NCI-H1436 (cell line): ENCODE measurements around the gene CTNNBL1.
"Not testable (repeated sequence)": the region's sequence is repeated elsewhere in the genome, so short reads cannot be mapped to it uniquely, and the experiment has no call there.

Experiments used
- DNase-seq: peaks from one replicate; lab custom pipeline; 2025; lab: John Stamatoyannopoulos, UW

CTNNBL1 gene

DNA sequence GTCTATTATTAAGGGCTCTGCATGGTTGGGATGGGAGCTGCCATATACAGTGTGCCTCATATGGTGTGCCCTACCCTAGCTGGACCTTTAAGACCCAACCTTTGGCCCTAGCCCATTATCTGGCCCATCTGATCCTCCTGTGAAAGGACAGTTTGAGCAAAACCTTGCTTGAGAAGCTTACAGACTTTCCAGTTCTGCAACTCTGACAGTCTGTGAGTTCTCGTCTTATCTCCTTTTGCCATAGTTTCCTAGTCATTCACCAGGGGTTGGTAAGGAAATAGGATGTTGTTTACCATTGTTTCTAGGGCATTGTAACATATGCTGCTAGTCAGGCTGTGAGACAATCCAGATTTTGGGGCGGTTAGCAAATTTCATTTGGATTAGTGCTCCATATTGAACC, 17.2 kb downstream of the CTNNBL1 start:
- no peak for DNase-seq

DNA sequence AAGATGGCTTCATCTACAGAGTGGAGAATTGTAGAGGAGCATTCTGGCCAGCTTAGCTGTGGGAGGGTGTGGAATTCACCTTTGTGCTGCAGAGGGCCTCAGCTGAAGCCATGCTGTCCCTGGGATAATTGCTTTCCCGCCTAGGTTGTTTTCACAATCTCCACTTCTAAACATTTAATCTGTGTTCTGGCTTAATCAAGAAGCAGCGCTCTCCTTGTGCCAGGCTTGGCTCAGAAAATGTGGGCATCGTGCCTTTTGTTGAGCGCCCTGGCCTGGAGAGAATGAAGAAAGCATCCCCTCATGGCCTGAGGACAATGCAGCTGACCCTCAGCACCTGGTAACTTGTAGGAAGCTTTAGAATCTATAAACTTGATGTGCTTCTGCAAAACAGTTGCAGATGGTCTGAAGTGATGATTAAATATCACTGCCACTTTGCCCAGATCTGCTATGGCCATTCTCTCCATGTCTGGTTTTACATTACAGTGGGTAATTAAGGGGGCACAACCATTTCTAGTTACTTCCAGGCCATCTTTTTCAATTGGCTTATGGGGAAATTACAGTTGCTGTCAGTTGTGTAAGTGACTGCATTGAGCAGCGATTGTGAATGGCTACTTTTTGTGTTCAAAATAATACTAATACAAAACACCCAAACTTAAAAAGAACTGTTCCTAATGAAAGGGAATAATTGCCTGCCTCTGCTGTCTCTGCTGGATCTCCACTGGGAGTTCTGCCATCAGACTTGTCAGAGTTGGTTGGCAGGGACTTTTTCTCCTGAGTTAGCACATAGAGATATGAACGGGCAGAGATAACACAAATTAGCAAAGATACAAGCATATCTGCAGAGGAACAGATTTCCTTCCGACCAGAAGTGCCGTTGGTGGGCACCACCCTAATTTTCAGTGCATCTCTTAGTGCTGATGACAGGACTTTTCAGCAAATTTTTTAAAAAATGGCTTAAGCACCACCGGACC, 18.4 kb downstream of the CTNNBL1 start:
- DNase-seq: no peak

DNA sequence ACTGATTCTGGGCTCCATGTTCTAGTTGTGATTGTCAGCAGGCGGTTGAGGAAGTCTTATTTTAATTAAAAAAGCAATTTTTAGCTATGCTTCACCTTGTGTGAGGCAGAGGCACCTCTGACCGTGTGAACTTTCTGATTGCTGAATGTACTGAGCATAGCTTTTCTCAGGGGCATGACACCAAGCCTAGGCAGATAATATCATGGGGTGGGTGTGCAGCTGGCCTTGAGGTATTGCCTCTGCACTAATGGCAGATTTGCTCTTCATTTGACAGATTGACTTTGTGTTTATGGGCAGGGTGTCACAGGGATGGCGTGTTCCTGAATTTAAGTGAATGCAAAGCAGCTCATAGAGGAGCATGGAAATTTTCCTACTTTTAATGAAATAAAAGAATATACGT, 19.6 kb downstream of the CTNNBL1 start:
- DNase-seq: no peak

DNA sequence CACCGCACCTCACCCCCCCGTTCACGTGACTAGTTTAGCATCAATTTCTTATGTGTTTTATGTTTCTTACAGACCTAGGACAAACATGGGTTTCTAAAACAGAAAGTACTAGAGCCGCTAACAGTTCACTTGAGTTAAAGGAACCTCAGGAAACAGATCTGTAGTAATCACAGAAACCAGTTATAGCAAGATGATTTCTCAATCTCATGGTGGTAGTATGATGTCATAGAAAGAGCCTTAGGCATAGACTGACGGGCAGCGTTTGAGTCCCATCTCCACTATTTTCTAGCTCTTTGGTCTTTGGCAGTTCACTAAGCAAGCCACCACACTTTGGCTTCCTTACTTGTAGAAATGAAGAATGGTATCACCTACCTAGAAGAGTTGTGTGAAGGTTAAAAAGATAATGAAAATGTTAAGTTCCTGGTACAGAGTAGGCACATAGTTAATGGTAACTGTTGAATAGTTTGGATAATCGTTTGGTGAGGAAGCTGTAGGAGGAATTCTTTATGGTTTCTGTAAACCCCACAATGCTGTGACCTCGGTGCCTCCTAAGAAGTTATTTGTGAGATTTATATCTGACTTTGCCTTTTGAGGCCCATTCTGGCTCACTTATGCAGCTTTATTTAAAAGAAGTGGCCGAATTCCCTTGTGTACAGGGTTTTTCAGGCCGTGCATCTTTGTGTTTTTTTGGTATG, 21.3 kb downstream of the CTNNBL1 start:
- DNase-seq: no peak

DNA sequence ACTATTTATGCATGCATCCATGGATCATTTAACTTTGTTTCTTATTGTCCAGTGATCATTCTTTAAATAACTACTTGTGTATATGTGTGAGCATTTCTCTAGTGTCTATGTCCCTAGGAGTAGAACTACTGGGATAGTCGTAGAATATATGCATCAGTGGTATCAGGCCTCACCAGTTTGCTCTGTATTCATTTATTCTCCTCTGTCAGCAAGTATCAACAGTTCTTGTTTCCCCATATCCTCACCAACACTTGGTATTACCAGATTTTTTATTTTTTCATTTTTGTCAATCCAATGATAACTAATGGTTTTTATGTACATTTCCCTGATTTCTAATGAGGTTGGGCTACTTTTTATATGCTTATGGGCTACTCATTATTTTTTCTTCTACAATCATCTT, 27.9 kb downstream of the CTNNBL1 start:
- DNase-seq: no peak

DNA sequence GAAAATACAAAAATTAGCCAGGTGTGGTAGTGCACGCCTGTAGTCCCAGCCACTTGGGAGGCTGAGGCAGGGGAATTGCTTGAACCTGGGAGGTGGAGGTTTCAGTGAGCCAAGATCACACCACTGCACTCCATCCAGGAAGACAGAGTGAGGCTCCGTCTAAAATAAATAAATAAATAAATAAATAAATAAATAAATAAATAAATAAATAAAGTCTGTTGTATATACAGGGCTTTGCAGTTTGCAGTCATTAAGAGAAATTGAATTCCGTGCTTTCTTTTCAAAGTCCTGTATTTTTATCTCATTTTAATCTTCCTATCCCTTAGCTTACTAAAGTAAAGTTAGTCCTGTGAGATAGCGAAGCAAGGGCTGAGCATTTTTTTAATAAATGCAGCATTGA, 28.5 kb downstream of the CTNNBL1 start:
- DNase-seq: not testable (repeated sequence)

DNA sequence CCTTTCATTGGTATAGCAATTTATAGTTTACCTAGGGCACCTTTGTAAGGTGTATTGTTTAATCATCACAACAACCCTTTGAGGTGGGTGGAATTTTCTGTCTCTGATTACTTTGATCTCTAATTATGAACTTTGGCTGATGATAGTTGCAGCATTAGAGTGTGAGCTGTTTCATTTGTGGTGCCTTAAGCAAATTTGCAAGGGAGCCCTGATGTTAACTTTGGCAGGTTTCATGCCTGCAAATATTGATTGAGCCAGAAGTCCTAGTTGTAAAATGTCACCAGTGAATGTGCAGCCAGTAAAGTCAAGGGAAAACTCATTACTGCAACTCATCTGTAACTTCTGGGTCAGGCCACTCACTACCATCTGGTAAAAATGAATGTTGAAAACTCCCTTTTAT, 29.8 kb downstream of the CTNNBL1 start:
- no peak for DNase-seq

DNA sequence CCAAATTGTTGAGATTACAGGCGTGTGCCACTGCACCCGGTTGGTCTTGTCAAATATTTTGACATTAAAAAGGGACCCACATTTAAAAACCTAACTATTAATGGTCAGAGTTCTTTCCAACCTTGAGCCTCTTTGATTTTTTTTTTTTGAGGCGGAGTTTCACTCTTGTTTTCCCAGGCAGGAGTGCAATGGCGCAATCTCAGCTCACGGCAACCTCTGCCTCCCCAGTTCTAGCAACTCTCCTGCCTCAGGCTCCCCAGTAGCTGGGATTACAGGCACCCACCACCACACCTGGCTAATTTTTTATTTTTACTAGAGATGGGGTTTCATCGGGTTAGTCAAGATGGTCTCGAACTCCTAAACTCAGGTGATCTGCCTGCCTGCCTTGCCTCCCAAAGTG, 31.3 kb downstream of the CTNNBL1 start:
- no peak for DNase-seq

DNA sequence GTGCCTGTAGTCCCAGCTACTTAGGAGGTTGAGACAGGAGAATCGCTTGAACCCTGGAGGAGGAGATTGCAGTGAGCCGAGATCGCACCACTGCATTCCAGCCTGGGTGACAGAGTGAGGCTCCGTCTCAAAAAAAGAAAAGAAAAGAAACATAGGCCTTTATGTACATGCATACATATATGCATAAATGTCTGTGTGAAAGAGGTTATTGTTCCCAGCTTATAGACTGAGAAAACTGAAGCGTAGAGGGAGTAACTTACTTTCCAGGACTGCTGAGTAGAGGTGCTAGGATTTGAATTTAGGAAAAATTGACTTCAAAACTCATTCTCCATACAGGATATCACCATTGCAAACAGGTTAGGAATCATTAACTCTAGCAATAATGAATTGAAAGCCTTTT, 32.0 kb downstream of the CTNNBL1 start:
- DNase-seq: no peak

DNA sequence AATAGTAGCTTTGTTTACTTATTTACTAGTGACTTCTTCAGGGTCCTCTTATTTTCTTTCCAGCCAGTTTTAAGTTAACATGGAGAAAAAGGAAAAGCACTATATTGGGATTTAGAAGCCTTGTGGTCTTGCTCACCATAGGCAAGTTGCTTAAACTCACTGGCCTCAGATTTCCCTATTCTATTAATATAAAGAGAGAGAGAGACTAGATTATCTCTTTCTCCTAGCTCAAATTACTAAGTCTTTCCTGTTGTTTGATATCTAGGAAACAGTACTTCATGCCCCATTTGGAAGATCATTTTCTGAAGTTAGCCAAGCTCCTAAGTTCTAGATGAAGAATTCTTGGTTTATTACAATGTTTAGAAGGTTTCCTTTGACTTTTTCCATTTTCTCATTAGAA, 32.5 kb downstream of the CTNNBL1 start:
- DNase-seq: no peak

DNA sequence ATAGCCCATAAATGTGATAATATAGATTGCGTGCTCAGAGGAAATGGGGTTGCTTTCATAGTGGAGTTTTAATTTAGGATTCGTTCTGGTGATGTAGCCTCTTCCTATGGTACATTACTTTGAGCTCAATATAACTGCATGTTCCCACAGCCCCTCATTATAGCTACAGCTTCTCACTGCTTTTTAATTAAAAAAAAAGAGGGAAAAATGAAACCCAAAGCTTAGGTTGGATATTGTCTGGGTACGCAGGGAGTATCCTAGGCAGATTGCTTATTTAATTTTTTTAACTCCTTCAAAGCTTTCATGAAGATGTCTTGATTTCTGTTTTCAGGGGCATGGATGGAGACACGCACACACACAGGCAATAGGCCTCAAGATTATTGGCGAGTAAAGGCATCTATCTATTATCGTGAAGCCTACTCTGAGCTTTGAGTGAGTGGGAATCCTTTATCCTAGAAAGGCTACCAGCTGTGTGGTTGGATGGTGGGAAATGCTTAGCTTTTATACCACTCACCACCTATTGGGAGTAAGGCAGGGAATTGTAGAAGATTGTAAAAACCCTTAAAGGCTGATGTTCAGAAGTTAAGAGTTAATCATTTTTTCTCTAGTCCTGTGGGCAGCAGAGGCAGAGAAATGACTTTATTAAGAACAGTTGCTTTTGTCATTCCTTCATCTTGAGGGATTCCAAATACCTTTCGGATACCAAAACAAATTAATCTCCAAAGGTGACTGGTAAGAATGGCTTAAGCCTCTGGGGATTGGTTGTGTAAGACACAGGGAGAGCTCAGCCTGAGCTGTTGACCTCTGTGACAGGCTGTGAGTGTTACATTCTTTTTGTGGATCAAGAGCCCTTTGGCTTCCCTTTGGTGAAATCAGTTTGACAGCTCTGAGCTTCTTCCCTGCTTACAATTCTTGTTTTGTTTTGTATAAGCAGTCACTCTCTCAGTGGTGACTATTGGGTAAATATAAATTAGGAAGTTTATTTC, 33.4 kb downstream of the CTNNBL1 start:
- DNase-seq: no peak

DNA sequence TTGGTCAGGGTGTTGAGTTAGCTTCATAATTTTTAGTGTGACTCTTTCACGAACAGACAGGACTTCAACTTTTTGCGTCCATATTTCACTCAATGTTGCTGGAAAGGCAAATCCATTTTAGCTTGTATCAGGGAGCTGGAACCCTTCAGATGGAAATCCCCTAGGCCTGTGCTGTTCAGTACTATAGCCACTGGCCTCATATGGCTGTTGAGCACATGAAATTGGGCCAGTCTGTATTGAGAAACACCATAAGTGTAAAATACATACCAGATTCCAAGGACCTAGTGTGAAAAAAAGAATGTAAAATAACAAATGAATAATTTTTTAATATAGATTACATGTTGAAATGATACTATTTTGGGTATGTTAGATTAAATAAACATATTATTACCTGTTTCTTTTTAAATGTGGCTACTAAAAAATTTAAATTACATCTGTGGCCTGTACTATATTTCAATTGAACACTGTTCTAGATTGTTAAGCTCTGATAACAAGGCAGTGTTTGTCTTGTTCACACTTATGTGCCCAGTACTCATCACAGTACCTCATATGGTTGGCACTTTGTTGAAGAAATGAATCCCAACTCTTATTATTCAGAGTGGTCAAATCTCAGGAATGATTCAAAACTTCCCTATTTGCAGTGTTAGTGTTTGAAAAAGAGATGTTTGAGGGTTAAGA, 34.3 kb downstream of the CTNNBL1 start:
- no peak for DNase-seq

DNA sequence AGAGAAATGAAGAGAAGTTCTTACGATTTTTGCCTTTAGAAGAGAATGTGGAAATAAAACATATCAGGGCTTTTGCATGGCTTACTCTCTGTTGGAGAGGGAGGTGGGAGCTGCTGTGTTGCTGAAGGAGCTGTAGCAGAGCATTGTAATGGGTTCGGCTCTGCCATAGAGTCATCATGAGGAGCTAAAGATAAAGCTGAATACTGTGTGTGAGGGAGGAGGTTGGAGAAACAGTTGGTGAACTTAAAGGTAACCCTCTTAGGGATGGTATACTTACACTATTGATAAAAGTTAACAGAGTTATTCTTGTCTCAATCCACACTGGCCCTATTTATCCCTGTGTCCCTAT, 34.8 kb downstream of the CTNNBL1 start:
- DNase-seq: no peak

DNA sequence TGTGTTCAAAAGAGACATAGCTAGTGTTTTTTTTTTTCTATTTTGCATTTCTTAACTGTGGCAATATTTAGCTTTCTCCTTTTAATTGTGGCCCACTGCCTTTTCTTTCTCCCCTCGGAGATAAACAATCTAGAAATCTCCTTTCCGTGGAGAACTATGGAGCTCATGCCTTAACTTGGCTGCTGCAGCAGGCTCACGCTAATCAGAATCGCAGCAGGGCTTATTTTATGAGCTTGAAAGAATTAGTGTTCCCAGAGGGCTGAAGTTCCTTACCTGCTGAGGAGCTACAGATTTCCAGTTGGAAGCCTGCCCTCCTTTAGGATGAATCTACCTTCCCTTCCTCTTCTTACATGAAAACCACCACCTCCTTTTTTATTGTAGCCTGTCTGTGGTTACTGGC, 35.6 kb downstream of the CTNNBL1 start:
- no peak for DNase-seq

DNA sequence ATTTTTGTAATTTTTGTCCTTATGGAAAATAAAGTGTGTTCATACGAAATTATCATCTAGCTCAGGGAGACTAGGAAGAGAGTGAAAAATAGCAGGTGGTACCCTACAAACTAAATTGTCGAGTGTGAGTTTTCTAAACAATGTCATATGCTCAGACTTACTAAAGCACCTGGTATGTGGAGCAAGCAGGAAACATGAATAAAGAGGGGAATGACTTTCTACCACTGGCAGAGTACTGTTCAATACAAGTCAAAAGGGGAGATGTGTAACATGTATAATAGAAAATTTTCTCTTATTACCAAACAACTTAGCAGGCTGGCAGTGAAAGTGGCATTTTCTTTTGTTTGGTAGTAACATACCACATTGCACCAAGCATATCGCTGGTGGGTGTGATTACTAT, 36.1 kb downstream of the CTNNBL1 start:
- DNase-seq: no peak

DNA sequence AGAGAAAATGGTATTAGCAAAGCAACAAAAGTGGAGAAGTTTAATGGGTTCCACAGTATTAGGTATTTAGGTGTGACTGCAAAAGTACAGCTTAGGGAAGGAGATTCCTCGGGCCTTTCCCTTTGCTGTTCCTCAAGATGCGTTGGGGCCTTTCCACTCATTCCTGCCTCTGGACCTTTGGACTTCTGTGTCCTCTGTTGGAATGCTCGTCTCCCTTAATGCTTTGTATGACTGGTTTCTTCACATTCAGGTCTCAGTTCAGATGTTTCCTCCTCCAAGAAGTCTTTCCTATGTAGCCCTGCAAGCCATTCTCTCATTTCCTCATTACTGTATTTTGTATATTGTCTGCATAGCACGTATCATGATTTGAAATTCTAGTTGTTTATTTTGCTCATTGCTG, 39.6 kb downstream of the CTNNBL1 start:
- no peak for DNase-seq

DNA sequence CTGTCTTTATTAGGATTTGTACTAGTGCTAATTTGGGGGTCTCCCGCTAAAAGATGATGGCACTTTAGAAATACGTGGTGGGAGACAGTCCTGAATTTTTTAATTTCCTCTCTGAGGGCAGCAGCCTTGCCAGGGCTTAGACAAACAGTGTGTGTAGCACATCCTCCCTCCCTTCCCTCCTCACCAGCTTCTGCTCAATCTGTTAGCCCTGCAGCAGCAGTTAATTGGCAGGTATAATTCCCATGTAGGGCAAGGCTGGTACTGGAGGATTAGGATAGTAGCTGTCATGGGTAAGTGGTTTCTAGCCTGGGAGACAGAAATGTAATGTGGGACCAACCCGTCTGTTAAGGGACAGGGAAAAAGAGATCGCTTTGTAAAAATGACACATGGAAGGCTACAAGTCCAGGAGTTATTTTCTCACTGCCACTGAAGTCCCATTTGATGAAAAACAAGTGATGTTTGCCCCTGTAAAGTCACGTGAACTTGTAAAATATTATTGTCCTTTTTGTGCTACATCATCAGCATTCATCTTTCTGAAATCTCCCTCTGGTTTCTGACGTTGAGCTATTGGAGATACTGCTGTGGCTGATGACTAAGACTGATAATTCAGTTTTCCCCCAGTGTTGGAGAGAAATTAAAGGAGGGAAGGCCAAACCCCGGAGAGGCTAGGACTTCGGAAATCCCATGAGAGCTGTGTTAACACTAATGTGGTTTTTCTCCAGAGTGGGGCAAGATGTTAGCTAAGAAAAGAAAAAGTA, 40.6 kb downstream of the CTNNBL1 start:
- no peak for DNase-seq

DNA sequence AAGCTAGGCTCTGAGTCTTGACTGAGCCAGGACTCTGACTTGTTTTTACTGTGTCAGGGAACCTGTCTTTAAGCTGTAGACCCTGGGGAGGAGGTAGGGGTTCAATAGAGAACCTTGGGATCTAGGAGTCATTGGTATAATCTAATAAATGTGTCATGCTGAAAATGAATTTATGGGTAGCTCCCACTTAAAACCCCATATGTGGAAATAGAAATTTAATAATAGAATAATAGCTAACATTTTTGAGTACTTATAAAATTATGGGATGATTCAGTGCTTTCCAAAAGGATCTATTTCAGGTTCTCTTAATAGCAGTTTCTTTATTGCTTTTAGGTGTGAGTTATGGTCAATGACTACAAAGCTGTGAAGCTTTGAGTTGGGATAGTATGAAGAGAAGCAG, 41.7 kb downstream of the CTNNBL1 start:
- no peak for DNase-seq

DNA sequence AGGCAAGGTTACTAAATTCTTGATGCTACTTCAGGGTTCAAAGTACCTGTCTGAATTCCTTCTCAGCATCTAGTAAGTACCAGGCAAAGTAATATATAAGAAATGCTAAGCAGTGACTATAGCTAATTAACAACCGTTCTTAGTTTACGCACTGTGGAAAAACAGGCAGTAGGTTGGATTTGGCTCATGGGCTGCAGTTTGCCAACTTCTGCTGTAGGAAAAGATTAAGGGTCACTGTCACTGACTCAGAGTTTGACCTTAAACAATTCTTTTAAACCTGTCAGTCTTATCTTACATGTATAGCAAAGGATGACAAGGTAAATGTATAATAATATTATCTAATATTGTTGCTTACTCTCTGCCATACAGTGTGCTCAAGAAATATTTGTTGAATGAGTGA, 42.3 kb downstream of the CTNNBL1 start:
- DNase-seq: no peak

DNA sequence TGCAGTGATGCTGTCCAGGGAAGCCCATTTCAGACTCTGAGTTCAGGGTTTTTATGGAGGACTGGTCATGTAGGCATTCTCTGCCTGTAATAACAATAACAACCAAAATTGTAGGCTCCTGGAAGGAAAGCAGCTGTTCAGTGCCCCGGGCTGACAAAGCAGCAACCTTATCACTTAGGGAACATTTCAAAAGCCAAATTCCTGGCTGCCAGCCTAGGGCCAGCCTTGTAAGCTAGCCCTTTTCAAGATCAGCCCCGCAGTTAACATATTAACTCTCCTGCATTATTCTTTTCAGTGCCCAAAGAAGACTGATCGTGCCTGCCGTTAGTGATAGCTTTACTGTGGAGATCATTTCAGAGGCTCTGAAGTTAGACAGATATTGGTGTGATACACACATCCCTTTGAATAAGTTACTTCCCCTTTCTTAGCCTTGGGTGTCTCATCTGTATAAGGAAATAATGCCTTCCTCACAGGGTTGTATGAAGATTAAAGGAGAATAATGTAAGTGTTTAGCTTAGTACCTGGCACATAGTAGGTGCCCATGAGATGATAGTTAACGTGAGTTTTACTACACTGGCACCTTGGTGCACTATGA, 44.1 kb downstream of the CTNNBL1 start:
- no peak for DNase-seq

DNA sequence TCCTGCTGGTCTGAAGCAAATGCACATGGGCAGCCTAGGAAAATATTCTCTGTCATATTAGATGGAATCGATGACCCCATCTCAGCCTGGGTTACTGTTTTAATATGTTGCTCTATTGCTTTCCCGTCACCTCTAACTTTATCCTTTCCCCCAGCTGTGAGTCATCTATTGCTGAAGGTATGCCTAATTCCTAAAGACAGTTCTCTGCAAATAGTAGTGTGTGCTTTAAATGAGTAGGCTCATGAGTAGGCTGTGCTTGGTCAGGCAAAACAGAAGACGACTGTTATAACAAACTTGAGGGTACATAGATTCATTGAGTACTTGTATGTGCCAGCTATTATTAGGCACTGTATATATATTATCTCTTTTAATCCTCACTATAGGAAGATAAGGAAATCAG, 47.2 kb downstream of the CTNNBL1 start:
- DNase-seq: no peak
